Trophoblast cell (in vitro differentiated cells and primary cell): Measurements from ENCODE around the gene ANXA4.

Experiments used
- DNase-seq, 2 donors: peaks; one replicate each; pipeline ENCODE4 v3.0.0-alpha.2; 2016
- H2AFZ ChIP-seq: 2 replicates; pipeline ENCODE4 v1.6.1; 2013; ENCODE audit warnings: low read length, moderate library complexity, mild to moderate bottlenecking; ENCODE audit not compliant: insufficient read depth, poor library complexity
- H2AK5ac ChIP-seq: 2 replicates; pipeline ENCODE4 v1.6.1; 2013; ENCODE audit warnings: mild to moderate bottlenecking, low read length
- H2BK120ac ChIP-seq: 2 replicates; pipeline ENCODE4 v1.6.1; 2013; ENCODE audit warnings: low read length, mild to moderate bottlenecking, moderate library complexity; ENCODE audit not compliant: insufficient read depth, poor library complexity
- H2BK12ac ChIP-seq: 2 replicates; pipeline ENCODE4 v1.6.1; 2013; ENCODE audit warnings: mild to moderate bottlenecking, low read length, moderate library complexity
- H2BK5ac ChIP-seq: 2 replicates; pipeline ENCODE4 v1.6.1; 2013; ENCODE audit warnings: low read length, low read depth, moderate library complexity, mild to moderate bottlenecking; ENCODE audit not compliant: poor library complexity
- H3K14ac ChIP-seq: 2 replicates; pipeline ENCODE4 v1.6.1; 2013; ENCODE audit warnings: mild to moderate bottlenecking, low read length
- H3K18ac ChIP-seq: 2 replicates; pipeline ENCODE4 v1.6.1; 2013; ENCODE audit warnings: mild to moderate bottlenecking, low read length
- H3K23ac ChIP-seq: 2 replicates; pipeline ENCODE4 v1.6.1; 2013; ENCODE audit warnings: low read length
- H3K27ac ChIP-seq: 2 replicates; pipeline ENCODE4 v1.5.1; 2013; ENCODE audit warnings: low read depth, mild to moderate bottlenecking, inconsistent platforms, low read length, moderate library complexity
- H3K27me3 ChIP-seq: 2 replicates; pipeline ENCODE4 v1.6.1; 2013; ENCODE audit warnings: inconsistent platforms, mild to moderate bottlenecking, low read length, moderate library complexity; ENCODE audit not compliant: insufficient read depth
- H3K36me3 ChIP-seq, 2 experiments: 1 replicate in 1 of 2; 2 replicates in 1 of 2; pipeline ENCODE4 v1.6.1; 2013; ENCODE audit warnings: low read length in 2 of 2, mild to moderate bottlenecking in 2 of 2, moderate library complexity in 1 of 2; ENCODE audit not compliant: insufficient read depth in 2 of 2, control insufficient read depth in 1 of 2
- H3K4ac ChIP-seq: 2 replicates; pipeline ENCODE4 v1.6.1; 2013; ENCODE audit warnings: low read depth, mild to moderate bottlenecking, low read length, moderate library complexity
- H3K4me1 ChIP-seq, 2 experiments: 1 replicate in 1 of 2; 2 replicates in 1 of 2; pipeline ENCODE4 v1.6.1; 2013; ENCODE audit warnings: low read length in 2 of 2, mild to moderate bottlenecking in 2 of 2, moderate library complexity in 1 of 2; ENCODE audit not compliant: insufficient read depth in 2 of 2, control insufficient read depth in 1 of 2
- H3K4me2 ChIP-seq: 2 replicates; pipeline ENCODE4 v1.6.1; 2013; ENCODE audit warnings: inconsistent platforms, mild to moderate bottlenecking, low read length, moderate library complexity
- H3K4me3 ChIP-seq: 2 replicates; pipeline ENCODE4 v1.5.1; 2013; ENCODE audit warnings: mild to moderate bottlenecking, low read depth, low read length, inconsistent platforms
- H3K79me1 ChIP-seq: one replicate; pipeline ENCODE4 v1.6.1; 2013; ENCODE audit warnings: low read length
- H3K79me2 ChIP-seq: 2 replicates; pipeline ENCODE4 v1.6.1; 2013; ENCODE audit warnings: low read length, mild to moderate bottlenecking; ENCODE audit not compliant: control insufficient read depth, insufficient read depth, poor library complexity
- H3K9ac ChIP-seq: 2 replicates; pipeline ENCODE4 v1.6.1; 2013; ENCODE audit warnings: mild to moderate bottlenecking, low read length
- H3K9me3 ChIP-seq: 2 replicates; pipeline ENCODE4 v1.6.1; 2013; ENCODE audit warnings: low read depth, mild to moderate bottlenecking, control low read depth, inconsistent platforms, low read length; ENCODE audit not compliant: insufficient read depth
- H4K12ac ChIP-seq: 2 replicates; pipeline ENCODE4 v1.6.1; 2013; ENCODE audit warnings: low read depth, mild to moderate bottlenecking, low read length, moderate library complexity
- H4K8ac ChIP-seq: 2 replicates; pipeline ENCODE4 v1.6.1; 2013; ENCODE audit warnings: low read depth, mild to moderate bottlenecking, low read length, moderate library complexity
- H4K91ac ChIP-seq: one replicate; pipeline ENCODE4 v1.6.1; 2013; ENCODE audit warnings: low read depth, mild to moderate bottlenecking, low read length, moderate library complexity
- WGBS: extraction: QIAGEN DNeasy Blood & Tissue Kit; methylation state at CpG from one replicate; pipeline ENCODE4 v1.1.7; 2013; ENCODE audit warnings: missing lambda C conversion rate; ENCODE audit not compliant: insufficient read length, insufficient coverage; ENCODE audit errors: extremely low coverage; 5-methylcytosine and 5-hydroxymethylcytosine counted together

Gene ANXA4

GRCh38 chr2:69816923-69817542 is 75.1 kb downstream of the ANXA4 start:
- H3K23ac ChIP-seq, result no peak overlapping the region
- H4K12ac ChIP-seq, result no peak overlapping the region
- H2AK5ac ChIP-seq, result no peak overlapping the region
- no peaks in the 10 kb centered on the region for H3K79me2 ChIP-seq
- no peak overlapping the region for H3K4me2 ChIP-seq
- WGBS, result no CpG with 5 or more reads among the region's 3 CpGs
- peak; percentile 86 to 98 for DNase-seq
- H3K79me1 ChIP-seq, result no peaks in the 10 kb centered on the region
- H3K4me1 ChIP-seq, result no peaks in the 10 kb centered on the region
- peaks cover 16 to 22% of the 10 kb centered on the region in 2 experiments for H3K36me3 ChIP-seq
- H2BK5ac ChIP-seq, result no peak overlapping the region
- H2AFZ ChIP-seq, result no peak overlapping the region
- no peak overlapping the region for H3K18ac ChIP-seq
- H2BK120ac ChIP-seq, result no peak overlapping the region
- H3K9ac ChIP-seq, result no peak overlapping the region
- H4K91ac ChIP-seq, result no peak overlapping the region
- no peak overlapping the region for H3K4ac ChIP-seq
- no peak overlapping the region for H3K27ac ChIP-seq
- no peak overlapping the region for H3K4me3 ChIP-seq
- no peaks in the 10 kb centered on the region for H3K9me3 ChIP-seq
- H3K27me3 ChIP-seq, result no peaks in the 10 kb centered on the region
- H4K8ac ChIP-seq, result no peak overlapping the region
- no peak overlapping the region for H3K14ac ChIP-seq
- H2BK12ac ChIP-seq, result no peak overlapping the region

DNA sequence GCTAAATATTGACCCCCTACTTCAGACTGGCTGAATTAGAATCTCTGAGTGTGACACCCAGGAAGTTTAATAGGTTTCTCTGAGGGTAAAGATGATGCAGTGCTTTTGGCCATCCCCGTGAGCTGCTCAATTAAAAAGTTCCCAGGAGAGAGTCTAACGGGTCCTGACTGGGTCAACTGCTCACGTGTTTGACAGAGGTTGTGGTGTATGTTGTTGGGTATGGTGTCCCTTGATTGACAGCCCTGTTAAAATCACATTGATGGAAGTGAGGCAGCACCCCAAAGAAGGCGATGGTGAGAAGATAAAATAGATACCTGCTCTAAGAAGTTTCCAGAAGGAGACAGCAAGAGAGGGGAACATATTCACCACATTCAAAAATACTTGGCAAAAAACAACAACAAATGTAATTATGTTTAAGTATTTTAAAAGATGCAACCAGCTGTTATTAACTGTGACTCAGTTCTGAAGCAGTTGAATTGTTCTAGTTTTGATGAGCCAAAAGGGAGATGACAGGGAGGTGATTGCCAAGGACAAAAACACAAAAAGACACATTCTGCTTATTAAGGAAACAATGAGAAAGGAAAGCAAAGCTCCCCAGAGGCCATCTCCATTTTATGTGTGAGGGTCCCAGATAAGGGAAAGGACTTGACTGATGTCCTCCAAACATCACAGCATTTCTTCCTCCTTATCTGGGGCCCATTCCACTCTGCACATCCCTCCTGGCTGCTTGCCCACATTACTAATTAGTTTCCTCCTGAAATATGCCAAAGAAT is 76.0 kb downstream of the ANXA4 start:
- no peak overlapping the region for H4K8ac ChIP-seq
- H3K9ac ChIP-seq, result no peak overlapping the region
- no peak overlapping the region for H4K91ac ChIP-seq
- H2AFZ ChIP-seq, result no peak overlapping the region
- DNase-seq, result peak in 1 of 2 donors; percentile 43
- H3K79me2 ChIP-seq, result no peaks in the 10 kb centered on the region
- no peak overlapping the region for H4K12ac ChIP-seq
- no peak overlapping the region for H3K14ac ChIP-seq
- H3K23ac ChIP-seq, result no peak overlapping the region
- H2BK120ac ChIP-seq, result no peak overlapping the region
- no peak overlapping the region for H3K4me3 ChIP-seq
- peaks cover 14 to 17% of the 10 kb centered on the region in 2 experiments for H3K36me3 ChIP-seq
- H2BK5ac ChIP-seq, result no peak overlapping the region
- H3K4me2 ChIP-seq, result no peak overlapping the region
- no peak overlapping the region for H3K4ac ChIP-seq
- no peak overlapping the region for H3K18ac ChIP-seq
- no CpG with 5 or more reads among the region's 4 CpGs for WGBS
- no peaks in the 10 kb centered on the region for H3K4me1 ChIP-seq
- H3K9me3 ChIP-seq, result no peaks in the 10 kb centered on the region
- H2AK5ac ChIP-seq, result no peak overlapping the region
- no peaks in the 10 kb centered on the region for H3K27me3 ChIP-seq
- no peaks in the 10 kb centered on the region for H3K79me1 ChIP-seq
- H2BK12ac ChIP-seq, result no peak overlapping the region
- no peak overlapping the region for H3K27ac ChIP-seq

GRCh38 chr2:69827796-69828540 is 86.0 kb downstream of the ANXA4 start:
- H3K4me3 ChIP-seq, result no peak overlapping the region
- H3K79me2 ChIP-seq, result peaks cover 10% of the 10 kb centered on the region
- no peak overlapping the region for H2AK5ac ChIP-seq
- H3K4me1 ChIP-seq, result peaks cover 0 to 2% of the 10 kb centered on the region in 2 experiments
- H2BK12ac ChIP-seq, result no peak overlapping the region
- no peak overlapping the region for H3K4ac ChIP-seq
- H3K27ac ChIP-seq, result no peak overlapping the region
- no peak overlapping the region for H3K14ac ChIP-seq
- no peaks in the 10 kb centered on the region for H3K9me3 ChIP-seq
- peaks cover 9% of the 10 kb centered on the region for H3K79me1 ChIP-seq
- no peaks in the 10 kb centered on the region for H3K27me3 ChIP-seq
- no peak overlapping the region for H2BK120ac ChIP-seq
- no peak overlapping the region for H3K9ac ChIP-seq
- no peak overlapping the region for H3K4me2 ChIP-seq
- WGBS, result no CpG with 5 or more reads among the region's 9 CpGs
- peak overlapping the region; percentile 26 for H4K8ac ChIP-seq
- DNase-seq, result no peak
- peaks cover 0 to 2% of the 10 kb centered on the region in 2 experiments for H3K36me3 ChIP-seq
- no peak overlapping the region for H2AFZ ChIP-seq
- H2BK5ac ChIP-seq, result no peak overlapping the region
- peak overlapping the region; percentile 11 for H3K23ac ChIP-seq
- H4K91ac ChIP-seq, result no peak overlapping the region
- no peak overlapping the region for H4K12ac ChIP-seq
- H3K18ac ChIP-seq, result no peak overlapping the region

DNA sequence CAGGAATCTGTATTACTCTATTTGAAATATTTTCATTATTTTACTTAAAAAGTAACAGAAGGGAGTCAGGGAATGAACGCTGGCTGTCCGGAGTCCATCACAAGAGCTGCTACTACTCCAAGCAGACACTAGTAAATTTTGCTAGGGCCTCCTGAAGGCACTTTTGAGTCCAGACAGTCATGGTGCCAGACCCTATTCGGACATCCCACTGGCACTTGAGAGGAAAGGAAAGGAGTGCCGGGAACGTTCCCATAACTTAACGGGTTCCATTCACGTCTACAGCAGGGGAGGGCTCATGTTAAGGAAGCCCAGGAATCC is 87.0 kb downstream of the ANXA4 start:
- Histone ChIP-seq H3K27me3 (no peaks in the 10 kb centered on the region), H3K27ac (peak overlapping the region; percentile 85), H3K36me3 (peaks cover 0 to 2% of the 10 kb centered on the region in 2 experiments), H2BK120ac (peak overlapping the region; percentile 27), H3K9ac (peak overlapping the region; percentile 89), H3K4me1 (peaks cover 0 to 2% of the 10 kb centered on the region in 2 experiments), H4K91ac (peak overlapping the region; percentile 62), H3K23ac (no peak overlapping the region), H2AK5ac (peak overlapping the region; percentile 42), H3K4ac (peak overlapping the region; percentile 25), H3K18ac (peak overlapping the region; percentile 25), H4K8ac (peak overlapping the region; percentile 85), H3K4me3 (peak overlapping the region; percentile 80), H2AFZ (peak overlapping the region; percentile 94), H2BK5ac (peak overlapping the region; percentile 38), H3K79me1 (peaks cover 9% of the 10 kb centered on the region), H4K12ac (peak overlapping the region; percentile 46), H3K4me2 (peak overlapping the region; percentile 83), H3K14ac (peak overlapping the region; percentile 52), H3K79me2 (peaks cover 10% of the 10 kb centered on the region), H3K9me3 (no peaks in the 10 kb centered on the region), H2BK12ac (no peak overlapping the region)
- no peak for DNase-seq
- no CpG with 5 or more reads among the region's 7 CpGs for WGBS
